ENCODE measurements around the gene CENATAC.
A peak's percentile ranks its signal among the peaks of the same experiment; 100 is the strongest.
"Not testable (repeated sequence)": the region's sequence is repeated elsewhere in the genome, so short reads cannot be mapped to it uniquely, and the experiment has no call there.

The CENATAC gene, protein sequence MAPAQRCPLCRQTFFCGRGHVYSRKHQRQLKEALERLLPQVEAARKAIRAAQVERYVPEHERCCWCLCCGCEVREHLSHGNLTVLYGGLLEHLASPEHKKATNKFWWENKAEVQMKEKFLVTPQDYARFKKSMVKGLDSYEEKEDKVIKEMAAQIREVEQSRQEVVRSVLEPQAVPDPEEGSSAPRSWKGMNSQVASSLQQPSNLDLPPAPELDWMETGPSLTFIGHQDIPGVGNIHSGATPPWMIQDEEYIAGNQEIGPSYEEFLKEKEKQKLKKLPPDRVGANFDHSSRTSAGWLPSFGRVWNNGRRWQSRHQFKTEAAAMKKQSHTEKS

GRCh38 chr11:118997627-118998387 is at the start of gene CENATAC:
Gene CENATAC (plus strand): TSS chr11:118998138. CDS start chr11:118998198, 60 bp downstream.
- peak; percentile 73 for DNase-seq

DNA sequence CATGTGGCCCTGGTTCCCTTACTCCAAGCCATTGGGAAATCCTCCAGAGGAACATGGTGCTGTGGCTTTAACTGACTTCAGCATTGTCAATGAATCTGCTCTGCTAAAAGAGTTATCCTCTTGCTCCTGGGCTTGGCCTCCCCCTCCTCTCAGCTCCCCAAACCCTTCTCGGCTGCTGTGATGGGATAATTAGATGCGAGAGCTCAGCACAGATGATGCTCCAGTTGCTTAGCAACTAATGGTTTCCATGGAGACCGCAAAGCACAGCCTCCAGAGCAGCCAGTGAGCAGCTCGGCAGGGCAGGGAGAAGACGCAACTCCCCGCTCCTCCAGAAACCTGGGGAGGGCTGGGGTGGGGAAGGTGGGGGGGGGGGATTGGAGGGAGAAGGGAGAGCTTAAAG is 44.7 kb upstream of the CENATAC start:
- no peak for DNase-seq

GRCh38 chr11:118953976-118954375 is 44.0 kb upstream of the CENATAC start:
- not testable (repeated sequence) for DNase-seq

DNA sequence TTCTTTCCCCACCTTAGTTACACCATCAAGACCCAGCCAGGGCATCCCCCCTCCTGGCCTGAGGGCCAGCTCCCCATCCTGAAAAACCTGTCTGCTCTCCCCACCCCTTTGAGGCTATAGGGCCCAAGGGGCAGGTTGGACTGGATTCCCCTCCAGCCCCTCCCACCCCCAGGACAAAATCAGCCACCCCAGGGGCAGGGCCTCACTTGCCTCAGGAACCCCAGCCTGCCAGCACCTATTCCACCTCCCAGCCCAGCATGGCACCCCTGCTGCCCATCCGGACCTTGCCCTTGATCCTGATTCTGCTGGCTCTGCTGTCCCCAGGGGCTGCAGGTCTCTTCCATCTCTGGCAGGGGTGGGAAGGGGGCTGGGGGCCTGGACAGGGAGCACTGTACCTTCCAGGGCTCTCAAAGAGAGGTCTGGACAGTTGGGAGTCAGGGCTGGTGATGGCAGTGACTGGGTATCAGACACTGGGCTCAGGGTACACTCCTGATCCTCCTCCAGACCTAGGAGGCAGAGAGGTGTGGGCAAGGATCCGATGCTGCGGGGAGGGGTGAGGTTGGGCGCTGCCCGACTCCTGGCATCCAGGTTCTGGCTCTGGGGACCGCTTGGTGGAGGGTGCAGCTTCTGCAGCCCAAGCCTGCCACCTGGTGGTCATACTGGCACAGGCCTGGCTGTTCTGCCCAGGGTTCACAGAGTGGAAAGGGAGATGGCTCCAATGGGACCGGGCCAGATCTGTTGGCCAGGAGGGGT is 41.7 kb upstream of the CENATAC start, which contains the start of gene UPK2:
Gene UPK2 (plus strand): TSS at position 205 of the 753 bp plus-strand sequence. CDS start 53 bp downstream, at position 258.
- DNase-seq, result peak; percentile 69

- no peak for DNase-seq
Observed at GRCh38 chr11:118956847-118957469, 41.0 kb upstream of the CENATAC start.

DNA sequence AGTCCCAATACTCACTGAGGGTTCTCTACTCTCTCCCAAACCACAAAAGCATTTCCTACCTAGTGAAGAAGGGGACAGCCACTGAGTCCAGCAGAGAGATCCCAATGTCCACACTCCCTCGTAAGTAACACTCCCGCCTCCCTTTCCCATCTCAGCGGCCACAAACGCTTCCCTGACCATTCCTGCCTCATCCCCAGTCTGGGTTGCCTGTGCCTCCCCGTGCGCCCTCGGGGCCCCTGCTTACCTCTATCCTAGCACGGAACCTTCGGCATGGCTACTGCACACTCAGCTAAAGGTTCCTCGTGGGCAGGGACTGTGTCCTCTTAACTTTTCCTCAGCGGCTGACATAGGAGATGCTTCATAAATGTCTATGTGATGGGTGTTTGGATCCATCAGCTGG is 40.4 kb upstream of the CENATAC start:
- no peak for DNase-seq

DNA sequence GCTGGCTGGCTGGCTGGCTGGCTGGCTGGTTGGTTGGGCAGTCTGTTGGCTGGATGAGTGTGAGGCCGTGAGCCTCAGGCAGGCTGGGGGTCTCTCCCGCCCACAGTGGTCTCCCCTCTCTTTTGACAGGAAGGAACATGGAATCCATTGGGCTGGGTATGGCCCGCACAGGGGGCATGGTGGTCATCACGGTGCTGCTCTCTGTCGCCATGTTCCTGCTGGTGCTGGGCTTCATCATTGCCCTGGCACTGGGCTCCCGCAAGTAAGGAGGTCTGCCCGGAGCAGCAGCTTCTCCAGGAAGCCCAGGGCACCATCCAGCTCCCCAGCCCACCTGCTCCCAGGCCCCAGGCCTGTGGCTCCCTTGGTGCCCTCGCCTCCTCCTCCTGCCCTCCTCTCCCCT is 40.0 kb upstream of the CENATAC start:
- no peak for DNase-seq

- DNase-seq, result no peak
Observed at GRCh38 chr11:118958577-118958976, 39.4 kb upstream of the CENATAC start.

- no peak for DNase-seq
Observed at GRCh38 chr11:118961189-118961588, 36.7 kb upstream of the CENATAC start.

DNA sequence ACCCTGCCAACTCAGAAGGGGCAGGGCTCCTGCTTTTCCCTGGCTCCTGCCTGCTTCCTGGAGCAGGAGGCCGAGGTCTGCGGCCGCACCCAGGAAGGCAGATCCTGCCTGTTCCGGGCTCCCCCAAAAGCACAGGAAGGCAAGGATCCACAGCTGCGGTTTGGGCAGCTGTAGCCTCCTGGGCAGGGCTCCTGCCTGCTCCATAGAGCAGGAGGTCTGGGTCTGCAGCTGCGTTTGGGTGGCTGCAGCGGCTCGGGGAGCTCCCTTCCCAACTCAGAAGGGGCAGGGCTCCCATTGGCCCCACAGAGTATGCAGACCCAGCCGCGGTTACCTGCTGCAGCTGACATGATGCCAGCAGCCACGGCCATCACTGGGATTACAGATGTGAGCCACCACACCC is 36.3 kb upstream of the CENATAC start:
- DNase-seq, result no peak

DNA sequence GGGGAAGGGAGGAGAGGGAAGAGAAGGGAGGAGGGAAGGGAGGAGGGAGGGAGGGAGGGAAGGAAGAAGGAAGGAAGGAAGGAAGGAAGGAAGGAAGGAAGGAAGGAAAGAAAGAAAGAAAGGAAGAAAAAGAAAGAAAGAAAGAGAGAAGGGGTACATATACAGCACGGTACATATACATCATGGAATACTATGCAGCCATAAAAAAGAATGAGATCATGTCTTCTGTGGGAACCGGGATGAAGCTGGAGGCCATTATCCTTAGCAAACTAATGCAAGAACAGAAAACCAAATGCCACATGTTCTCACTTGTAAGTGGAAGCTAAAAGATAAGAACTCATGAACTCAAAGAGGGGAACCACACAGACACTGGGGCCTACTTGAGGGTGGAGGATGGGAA is 28.4 kb upstream of the CENATAC start:
- not testable (repeated sequence) for DNase-seq

DNA sequence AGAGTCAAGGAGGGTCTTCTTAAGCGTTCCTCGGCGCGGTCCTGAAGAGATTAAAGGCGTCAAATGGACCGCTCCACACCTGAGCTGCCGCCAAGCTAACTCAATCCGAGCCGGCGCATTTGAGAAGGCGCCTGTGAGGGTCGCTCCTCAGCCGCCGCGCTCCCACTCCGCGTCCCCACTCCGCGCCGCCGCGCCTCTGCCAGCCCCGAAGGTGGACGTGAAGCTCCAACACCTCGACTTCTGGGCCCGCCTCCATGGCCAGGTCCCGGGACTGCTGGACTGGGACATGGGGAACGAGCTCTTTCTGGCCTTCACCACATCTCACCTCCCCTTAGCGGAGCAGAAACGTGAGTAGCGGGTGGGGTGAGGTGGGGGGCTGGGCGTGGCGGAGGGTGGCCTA is 26.3 kb upstream of the CENATAC start, which contains the start of gene FOXR1:
Gene FOXR1 (plus strand): TSS at position 116 of the 400 bp plus-strand sequence. CDS start 171 bp downstream, at position 287.
- DNase-seq, result no peak

GRCh38 chr11:118973985-118974384 is 24.0 kb upstream of the CENATAC start:
- no peak for DNase-seq

DNA sequence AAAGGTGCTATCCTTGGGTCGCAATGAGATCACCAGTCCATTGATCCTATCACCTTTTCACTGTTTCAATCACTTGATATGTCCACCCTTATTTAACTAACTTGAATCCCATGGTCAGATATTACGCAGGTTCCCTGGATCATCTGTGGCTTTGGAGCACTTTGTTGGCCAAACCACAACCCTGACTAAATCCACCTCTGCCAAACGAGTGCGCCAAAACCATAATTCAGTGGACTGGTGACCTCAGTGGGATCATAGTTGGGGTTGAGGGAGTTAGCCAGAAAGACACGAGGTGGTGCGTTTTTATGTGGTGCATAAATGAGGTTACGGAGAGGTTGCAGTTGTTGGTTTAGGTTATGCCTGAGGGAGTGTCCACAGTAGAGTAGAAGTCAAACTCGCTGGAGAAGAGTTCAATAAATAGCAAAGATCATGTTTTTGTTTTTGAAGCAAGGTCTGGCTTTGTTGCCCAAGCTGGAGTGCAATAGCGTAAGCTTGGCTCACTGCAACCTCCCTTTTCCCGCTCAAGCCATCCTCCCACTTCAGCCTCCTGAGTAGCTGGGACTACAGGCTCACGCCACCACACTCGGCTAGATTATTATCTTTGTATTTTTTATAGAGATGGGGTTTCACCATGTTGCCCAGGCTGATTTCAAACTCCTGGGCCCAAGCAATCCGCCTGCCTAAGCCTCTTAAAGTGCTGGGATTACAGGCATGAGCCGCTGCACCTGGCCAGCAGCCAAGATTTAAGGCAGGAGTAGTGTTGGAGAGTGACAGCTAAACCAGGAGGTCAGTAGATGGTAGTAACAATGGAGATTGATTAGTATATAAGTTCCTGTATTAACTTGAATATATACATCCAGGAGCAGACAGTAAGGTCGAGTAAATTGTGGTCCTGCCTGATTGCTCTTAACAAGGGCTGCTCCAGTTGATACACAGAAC is 21.9 kb upstream of the CENATAC start:
- DNase-seq, result no peak

- no peak for DNase-seq
Observed at GRCh38 chr11:118979434-118979833, 18.5 kb upstream of the CENATAC start.

GRCh38 chr11:118980191-118980881 is 17.6 kb upstream of the CENATAC start:
- no peak for DNase-seq

DNA sequence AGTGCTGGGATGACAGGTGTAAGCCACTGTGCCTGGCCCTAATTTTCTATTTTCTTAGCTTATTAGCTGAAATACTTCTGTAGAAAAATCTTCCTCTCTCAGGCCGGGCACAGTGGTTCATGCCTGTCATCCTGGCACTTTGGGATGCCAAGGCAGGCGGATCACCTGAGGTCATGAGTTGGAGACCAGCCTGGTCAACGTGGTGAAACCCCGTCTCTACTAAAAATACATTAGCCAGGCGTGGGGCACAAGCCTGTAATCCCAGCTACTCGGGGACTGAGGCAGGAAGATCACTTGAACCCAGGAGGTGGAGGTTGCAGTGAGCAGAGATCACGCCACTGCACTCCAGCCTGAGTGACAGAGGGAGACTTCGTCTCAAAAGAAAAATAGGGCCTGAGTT is 13.6 kb upstream of the CENATAC start:
- not testable (repeated sequence) for DNase-seq

DNA sequence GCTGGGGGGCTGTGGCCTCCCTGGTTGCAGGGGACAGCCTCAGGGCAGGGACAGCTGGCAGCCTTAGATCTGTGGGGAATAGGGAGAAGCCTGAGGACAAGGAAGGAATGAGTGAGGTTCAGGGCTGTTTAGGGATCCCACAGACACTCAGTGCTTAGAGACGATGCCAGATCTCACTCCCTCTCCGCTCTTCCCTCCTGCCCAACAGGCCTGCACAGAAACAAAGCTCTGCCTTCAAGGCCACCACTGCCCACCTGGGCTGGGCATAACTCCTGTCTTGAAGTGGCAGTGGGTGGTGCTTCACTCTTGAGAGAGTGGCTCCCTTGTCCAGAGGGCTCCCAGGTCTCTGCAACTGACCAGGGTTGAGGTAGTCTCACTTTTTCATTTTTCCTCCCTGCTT is 13.1 kb upstream of the CENATAC start:
- DNase-seq, result no peak

GRCh38 chr11:118988280-118988679 is 9.7 kb upstream of the CENATAC start:
- DNase-seq, result no peak

- not testable (repeated sequence) for DNase-seq
Observed at GRCh38 chr11:118991486-118992038, 6.4 kb upstream of the CENATAC start.

All from T1000 (cell line).